C4-2B (cell line): ENCODE measurements around the gene ANP32B.
"Not testable (repeated sequence)": the region's sequence is repeated elsewhere in the genome, so short reads cannot be mapped to it uniquely, and the experiment has no call there.

ENCODE experiments used
- H3K27ac ChIP-seq: fragments of 450-650 bp; 2 replicates; pipeline ENCODE4 v1.5.1; 2017
- ZFX ChIP-seq: fragments of 450-650 bp; IDR thresholded peaks from 2 replicates; pipeline ENCODE4 v1.6.1; 2017
- TF ChIP-seq, protein P1 (sequence below): fragments of 450-650 bp; conservative IDR thresholded peaks from 2 replicates; pipeline ENCODE4 v1.5.1; 2017; ENCODE audit warnings: mild to moderate bottlenecking

The ANP32B gene

DNA sequence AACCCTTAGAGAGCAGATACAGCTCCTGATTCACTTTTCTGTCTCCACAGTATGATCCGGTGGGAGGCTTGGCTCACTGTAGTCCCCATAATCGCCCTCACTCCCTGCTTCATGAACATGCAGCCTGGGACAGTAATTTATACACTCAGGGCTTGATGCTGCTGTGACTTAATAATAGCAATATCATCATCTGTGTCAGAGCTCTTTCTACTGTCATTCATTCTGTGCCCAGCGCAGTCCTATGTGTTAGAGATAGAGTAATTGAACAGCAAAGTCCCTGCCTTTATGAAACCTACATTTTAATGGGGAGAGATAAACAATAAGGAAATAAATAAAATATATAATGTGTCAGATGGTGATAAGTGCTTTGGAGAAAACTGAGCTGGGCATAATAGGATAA is 42.4 kb upstream of the ANP32B start:
- TF ChIP-seq ZFX: no peak
- TF ChIP-seq, protein P1, sequence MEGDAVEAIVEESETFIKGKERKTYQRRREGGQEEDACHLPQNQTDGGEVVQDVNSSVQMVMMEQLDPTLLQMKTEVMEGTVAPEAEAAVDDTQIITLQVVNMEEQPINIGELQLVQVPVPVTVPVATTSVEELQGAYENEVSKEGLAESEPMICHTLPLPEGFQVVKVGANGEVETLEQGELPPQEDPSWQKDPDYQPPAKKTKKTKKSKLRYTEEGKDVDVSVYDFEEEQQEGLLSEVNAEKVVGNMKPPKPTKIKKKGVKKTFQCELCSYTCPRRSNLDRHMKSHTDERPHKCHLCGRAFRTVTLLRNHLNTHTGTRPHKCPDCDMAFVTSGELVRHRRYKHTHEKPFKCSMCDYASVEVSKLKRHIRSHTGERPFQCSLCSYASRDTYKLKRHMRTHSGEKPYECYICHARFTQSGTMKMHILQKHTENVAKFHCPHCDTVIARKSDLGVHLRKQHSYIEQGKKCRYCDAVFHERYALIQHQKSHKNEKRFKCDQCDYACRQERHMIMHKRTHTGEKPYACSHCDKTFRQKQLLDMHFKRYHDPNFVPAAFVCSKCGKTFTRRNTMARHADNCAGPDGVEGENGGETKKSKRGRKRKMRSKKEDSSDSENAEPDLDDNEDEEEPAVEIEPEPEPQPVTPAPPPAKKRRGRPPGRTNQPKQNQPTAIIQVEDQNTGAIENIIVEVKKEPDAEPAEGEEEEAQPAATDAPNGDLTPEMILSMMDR: no peak
- H3K27ac ChIP-seq: no peak overlapping the region

DNA sequence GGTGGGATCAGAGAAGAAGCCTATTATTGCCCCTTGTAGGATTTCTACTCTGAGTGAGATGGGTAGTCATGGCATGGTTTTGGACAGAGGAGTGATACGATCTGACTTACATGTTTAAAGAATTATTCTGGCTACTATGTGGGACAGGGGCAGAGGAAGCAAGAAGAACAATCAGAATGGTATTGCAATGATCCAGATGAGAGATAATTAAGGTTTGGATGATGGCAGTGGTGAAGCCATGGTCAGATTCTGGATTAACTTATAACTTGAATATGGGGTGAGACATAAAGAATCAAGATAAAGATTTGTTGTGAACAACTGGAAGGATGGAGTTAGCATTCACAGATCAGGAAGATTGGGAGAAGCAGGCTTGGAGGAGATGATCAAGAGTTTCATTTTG is 41.8 kb upstream of the ANP32B start:
- no peak overlapping the region for H3K27ac ChIP-seq
- TF ChIP-seq, protein P1: no peak
- no peak for TF ChIP-seq ZFX

DNA sequence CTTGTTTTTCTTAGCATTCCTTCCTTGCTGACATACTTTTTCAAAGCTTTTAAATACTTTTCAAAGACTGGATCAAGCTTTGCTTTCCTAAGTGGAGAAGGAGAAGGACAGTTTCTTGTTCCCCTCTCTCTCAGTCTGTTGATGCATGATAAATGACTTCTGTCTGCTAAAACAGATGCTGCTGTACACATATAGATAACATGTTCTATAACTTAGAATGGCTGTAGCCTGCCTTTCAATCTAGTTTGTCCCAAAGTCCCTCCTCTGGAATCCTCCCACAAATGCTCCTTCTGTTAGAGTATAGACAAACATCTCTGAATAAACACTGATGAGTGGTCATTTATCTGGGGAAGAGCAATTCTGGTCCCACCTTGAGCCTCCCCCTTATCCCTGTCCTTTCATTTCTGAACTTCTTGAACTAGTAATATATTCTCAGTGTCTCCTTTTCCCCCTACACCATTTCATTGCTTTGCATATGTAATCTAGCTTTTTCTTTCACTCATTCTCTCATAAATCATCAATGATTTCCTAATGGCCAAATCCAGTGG is 39.8 kb upstream of the ANP32B start:
- TF ChIP-seq, protein P1: no peak
- no peak for TF ChIP-seq ZFX

DNA sequence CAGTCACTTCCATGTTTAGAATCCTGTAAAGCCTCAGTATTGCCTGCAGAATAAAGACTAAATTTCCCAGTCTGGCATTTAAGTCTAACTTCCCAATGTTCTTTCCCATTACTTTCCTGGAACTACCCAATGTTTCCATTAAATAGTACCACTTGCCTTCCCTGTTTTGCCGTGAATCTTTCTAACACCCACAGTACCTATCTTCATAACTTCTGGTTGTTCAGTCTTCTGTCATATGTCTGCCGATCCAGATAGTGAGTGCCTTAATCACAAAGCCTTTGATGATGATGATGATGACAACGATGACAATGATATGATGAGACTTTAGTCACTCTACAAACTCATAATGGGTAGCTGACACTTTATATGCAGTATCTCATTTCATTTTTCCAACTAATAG is 38.5 kb upstream of the ANP32B start:
- no peak for TF ChIP-seq ZFX
- TF ChIP-seq, protein P1: no peak
- no peak overlapping the region for H3K27ac ChIP-seq

More for the DNA sequence above, 39.8 kb upstream of the ANP32B start:
- no peak overlapping the region for H3K27ac ChIP-seq

DNA sequence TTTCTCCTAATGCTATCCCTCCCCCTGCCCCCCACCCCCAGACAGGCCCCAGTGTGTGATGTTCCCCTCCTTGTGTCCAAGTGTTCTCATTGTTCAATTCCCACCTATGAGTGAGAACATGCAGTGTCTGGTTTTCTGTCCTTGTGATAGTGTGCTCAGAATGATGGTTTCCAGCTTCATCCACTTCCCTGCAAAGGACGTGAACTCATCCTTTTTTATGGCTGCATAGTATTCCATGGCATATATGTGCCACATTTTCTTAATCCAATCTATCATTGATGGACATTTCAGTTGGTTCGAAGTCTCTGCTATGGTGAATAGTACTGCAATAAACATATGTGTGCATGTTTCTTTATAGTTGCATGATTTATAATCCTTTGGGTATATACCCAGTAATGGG is 37.7 kb upstream of the ANP32B start:
- H3K27ac ChIP-seq: not testable (repeated sequence)

DNA sequence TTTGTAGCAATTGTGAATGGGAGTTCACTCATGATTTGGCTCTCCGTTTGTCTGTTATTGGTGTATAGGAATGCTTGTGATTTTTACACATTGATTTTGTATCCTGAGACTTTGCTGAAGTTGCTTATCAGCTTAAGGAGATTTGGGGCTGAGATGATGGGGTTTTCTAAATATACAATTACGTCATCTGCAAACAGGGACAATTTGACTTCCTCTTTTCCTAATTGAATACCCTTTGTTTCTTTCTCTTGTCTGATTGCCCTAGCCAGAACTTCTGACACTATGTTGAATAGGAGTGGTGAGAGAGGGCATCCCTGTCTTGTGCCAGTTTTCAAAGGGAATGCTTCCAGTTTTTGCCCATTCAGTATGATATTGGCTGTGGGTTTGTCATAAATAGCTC is 36.0 kb upstream of the ANP32B start:
- H3K27ac ChIP-seq: not testable (repeated sequence)

DNA sequence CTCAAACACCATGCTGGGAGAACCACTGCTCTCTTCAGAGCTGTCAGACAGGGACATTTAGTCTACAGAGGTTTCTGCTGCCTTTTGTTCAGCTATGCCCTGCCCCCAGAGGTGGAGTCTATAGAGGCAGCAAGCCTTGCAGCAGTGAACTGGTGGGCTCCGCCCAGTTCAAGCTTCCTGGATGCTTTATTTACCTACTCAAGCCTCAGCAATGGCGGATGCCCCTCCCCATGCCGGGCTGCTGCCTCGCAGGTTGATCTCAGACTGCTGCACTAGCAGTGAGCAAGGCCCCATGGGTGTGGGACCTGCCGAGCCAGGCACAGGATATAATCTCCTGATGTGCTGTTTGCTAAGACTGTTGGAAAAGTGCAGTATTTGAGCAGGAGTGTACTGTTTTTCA is 32.3 kb upstream of the ANP32B start:
- H3K27ac ChIP-seq: not testable (repeated sequence)

DNA sequence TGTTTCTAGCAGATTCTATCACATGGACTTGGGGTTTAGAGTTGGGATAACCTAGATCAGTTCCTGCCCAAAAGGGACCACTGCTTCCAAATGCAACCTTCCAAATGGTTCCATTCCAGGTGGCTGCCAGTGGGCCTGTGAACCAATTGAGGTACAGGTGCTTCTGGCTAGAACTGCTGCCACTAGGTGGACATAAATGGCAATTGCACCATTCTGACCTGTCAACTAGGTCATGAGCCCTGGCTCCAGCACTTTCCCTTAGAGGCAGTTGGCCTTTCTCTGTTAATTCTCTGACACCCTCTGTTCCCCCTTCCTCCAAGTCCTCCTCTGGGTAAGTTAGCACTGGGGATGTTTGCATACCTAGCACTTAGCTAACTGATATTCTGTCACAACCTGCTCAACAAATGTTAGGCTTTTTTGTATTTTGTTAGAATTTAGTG is 28.6 kb upstream of the ANP32B start:
- H3K27ac ChIP-seq: no peak overlapping the region
- TF ChIP-seq, protein P1: peak; percentile 87
- no peak for TF ChIP-seq ZFX

DNA sequence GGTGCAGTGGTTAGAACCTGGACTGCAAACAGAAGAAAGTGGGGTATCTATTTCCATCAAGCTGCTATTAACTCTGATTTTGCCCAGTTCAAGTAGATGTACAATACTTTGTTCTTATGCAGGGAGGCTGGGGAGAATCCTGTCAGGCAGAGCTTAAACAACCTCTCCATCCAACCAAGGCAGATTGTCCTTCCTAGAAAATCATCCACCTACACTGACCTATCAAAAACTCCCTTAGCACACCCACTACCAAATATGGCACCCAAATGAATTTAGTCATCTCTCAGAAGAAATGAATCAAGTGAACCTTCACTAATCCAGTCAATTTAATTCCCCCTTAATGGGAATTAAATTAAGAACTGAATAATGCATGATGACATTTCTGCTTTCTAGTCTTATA is 26.8 kb upstream of the ANP32B start:
- no peak overlapping the region for H3K27ac ChIP-seq
- TF ChIP-seq, protein P1: no peak
- no peak for TF ChIP-seq ZFX
